Panc1 (cell line): ENCODE data around the gene TXNDC2. TPM values are rescaled to one million over a fixed set of nuclear protein-coding genes. Genes with fewer than 3 reads are reported as not detected.

Source experiments
- ATAC-seq: fragments of 200-7000 bp; cut with Tn5 transposase; 2 replicates; pipeline ENCODE4 v1.9.1; 2020; ENCODE audit warnings: mild to moderate bottlenecking, moderate library complexity
- BruUV-seq: library from RNA; stranded (reverse); fragments of 400-500 nt; replicated peaks from 2 replicates; lab custom pipeline; 2021; lab: Mats Ljungman, UMichigan
- CTCF ChIA-PET: fragments of 300-600 bp; sonication (Branson Sonifier 250); formaldehyde crosslinking; loops from one replicate; lab custom pipeline; 2022; ENCODE audit warnings: antibody characterized with exemption; lab: Charles Lee
- POLR2A ChIA-PET: fragments of 300-600 bp; sonication (Branson Sonifier 250); formaldehyde crosslinking; loops from one replicate; lab custom pipeline; 2022; ENCODE audit warnings: antibody characterized with exemption; lab: Charles Lee
- DNase-seq: peaks from one replicate; pipeline ENCODE4 v3.0.0-alpha.2; 2010; ENCODE audit warnings: low read depth, low spot score
- H3K27ac ChIP-seq: 2 replicates; pipeline ENCODE4 v1.5.1; 2011; ENCODE audit warnings: mild to moderate bottlenecking, low read length, inconsistent platforms
- H3K27me3 ChIP-seq: fragments of 200-500 bp; sonication (Bioruptor generic); 2 replicates; pipeline ENCODE4 v1.6.0; 2014; ENCODE audit warnings: low read length, inconsistent platforms; ENCODE audit not compliant: control insufficient read depth, insufficient read depth
- H3K36me3 ChIP-seq: fragments of 200-500 bp; sonication (Bioruptor generic); 2 replicates; pipeline ENCODE4 v1.5.1; 2014; ENCODE audit warnings: inconsistent platforms, mild to moderate bottlenecking, low read length, moderate library complexity; ENCODE audit not compliant: control insufficient read depth, insufficient read depth
- H3K4me1 ChIP-seq: 2 replicates; pipeline ENCODE4 v1.5.1; 2011; ENCODE audit warnings: inconsistent platforms, mild to moderate bottlenecking, low read length, moderate library complexity; ENCODE audit not compliant: control insufficient read depth, insufficient read depth
- H3K4me3 ChIP-seq, 2 experiments: 2 replicates each; pipeline ENCODE4 v1.5.1; 2011 to 2012; ENCODE audit warnings: low read depth in 2 of 2, low read length in 2 of 2, mild to moderate bottlenecking in 2 of 2, inconsistent platforms in 1 of 2, moderate library complexity in 1 of 2
- H3K9me3 ChIP-seq: fragments of 200-500 bp; sonication (Bioruptor generic); 2 replicates; pipeline ENCODE4 v1.5.1; 2014; ENCODE audit warnings: low read depth, mild to moderate bottlenecking, inconsistent platforms, low read length, moderate library complexity; ENCODE audit not compliant: control insufficient read depth, insufficient read depth
- POLR2AphosphoS5 ChIP-seq: IDR thresholded peaks from 2 replicates; pipeline ENCODE4 v1.6.1; 2012; ENCODE audit warnings: mild to moderate bottlenecking, low read depth, low read length, moderate library complexity
- SIN3A ChIP-seq: IDR thresholded peaks from 2 replicates; pipeline ENCODE4 v1.6.1; 2012; ENCODE audit warnings: low read depth, mild to moderate bottlenecking, low read length, moderate library complexity, borderline replicate concordance; ENCODE audit not compliant: insufficient read depth
- TCF7L2 ChIP-seq: IDR thresholded peaks from 2 replicates; pipeline ENCODE4 v1.6.1; 2011; ENCODE audit warnings: mild to moderate bottlenecking, low read depth, low read length, inconsistent platforms
- in situ Hi-C: cut with HindIII; loops from 2 replicates; pipeline ENCODE4 v1.10.0; 2016; ENCODE audit warnings: low sequenced_read_pairs, low pct_unique_long_range_greater_than_20kb
- intact Hi-C: fragments of 100-400 bp; cut with micrococcal nuclease; formaldehyde crosslinking; loops from one replicate; pipeline ENCODE4 v1.10.0; 2022; ENCODE audit not compliant: unreplicated experiment
- total RNA-seq: library from RNA; stranded (reverse); gene quantifications from one replicate; pipeline ENCODE4 v1.2.1, GENCODE V29; 2021; ENCODE audit not compliant: unreplicated experiment
- TF ChIP-seq, protein P1 (sequence below): fragments of 450-650 bp; IDR thresholded peaks from 2 replicates; pipeline ENCODE4 v1.5.1; 2017; ENCODE audit warnings: mild to moderate bottlenecking
- TF ChIP-seq, protein P2 (sequence below), 2 experiments: IDR thresholded peaks; 2 replicates each; pipeline ENCODE4 v1.6.1; 2011 to 2012; ENCODE audit warnings: low read depth in 2 of 2, control low read depth in 1 of 2, low read length in 1 of 2, mild to moderate bottlenecking in 1 of 2, moderate library complexity in 1 of 2; ENCODE audit not compliant: insufficient read depth in 1 of 2

The TXNDC2 gene
- total RNA-seq, 1 experiment from 2014 or later, result 0.90 TPM

GRCh38 chr18:9902832-9903231, 17.1 kb downstream of the TXNDC2 start:
- no peaks in the 10 kb centered on the region for H3K36me3 ChIP-seq
- DNase-seq (no peak), ATAC-seq (no peak)
- no peak overlapping the region for H3K4me3 ChIP-seq
- POLR2A ChIA-PET, result no interaction called here
- in situ Hi-C loops, result no loop called here
- no peak overlapping the region for H3K27ac ChIP-seq
- H3K9me3 ChIP-seq, result no peaks in the 10 kb centered on the region
- H3K27me3 ChIP-seq, result no peaks in the 10 kb centered on the region
- CTCF ChIA-PET, result no interaction called here
- peaks cover 8% of the 10 kb centered on the region for H3K4me1 ChIP-seq
- TF ChIP-seq POLR2AphosphoS5 (no peak), SIN3A (no peak), TCF7L2 (no peak)
- TF ChIP-seq, protein P1, sequence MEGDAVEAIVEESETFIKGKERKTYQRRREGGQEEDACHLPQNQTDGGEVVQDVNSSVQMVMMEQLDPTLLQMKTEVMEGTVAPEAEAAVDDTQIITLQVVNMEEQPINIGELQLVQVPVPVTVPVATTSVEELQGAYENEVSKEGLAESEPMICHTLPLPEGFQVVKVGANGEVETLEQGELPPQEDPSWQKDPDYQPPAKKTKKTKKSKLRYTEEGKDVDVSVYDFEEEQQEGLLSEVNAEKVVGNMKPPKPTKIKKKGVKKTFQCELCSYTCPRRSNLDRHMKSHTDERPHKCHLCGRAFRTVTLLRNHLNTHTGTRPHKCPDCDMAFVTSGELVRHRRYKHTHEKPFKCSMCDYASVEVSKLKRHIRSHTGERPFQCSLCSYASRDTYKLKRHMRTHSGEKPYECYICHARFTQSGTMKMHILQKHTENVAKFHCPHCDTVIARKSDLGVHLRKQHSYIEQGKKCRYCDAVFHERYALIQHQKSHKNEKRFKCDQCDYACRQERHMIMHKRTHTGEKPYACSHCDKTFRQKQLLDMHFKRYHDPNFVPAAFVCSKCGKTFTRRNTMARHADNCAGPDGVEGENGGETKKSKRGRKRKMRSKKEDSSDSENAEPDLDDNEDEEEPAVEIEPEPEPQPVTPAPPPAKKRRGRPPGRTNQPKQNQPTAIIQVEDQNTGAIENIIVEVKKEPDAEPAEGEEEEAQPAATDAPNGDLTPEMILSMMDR, result no peak
- TF ChIP-seq, protein P2, sequence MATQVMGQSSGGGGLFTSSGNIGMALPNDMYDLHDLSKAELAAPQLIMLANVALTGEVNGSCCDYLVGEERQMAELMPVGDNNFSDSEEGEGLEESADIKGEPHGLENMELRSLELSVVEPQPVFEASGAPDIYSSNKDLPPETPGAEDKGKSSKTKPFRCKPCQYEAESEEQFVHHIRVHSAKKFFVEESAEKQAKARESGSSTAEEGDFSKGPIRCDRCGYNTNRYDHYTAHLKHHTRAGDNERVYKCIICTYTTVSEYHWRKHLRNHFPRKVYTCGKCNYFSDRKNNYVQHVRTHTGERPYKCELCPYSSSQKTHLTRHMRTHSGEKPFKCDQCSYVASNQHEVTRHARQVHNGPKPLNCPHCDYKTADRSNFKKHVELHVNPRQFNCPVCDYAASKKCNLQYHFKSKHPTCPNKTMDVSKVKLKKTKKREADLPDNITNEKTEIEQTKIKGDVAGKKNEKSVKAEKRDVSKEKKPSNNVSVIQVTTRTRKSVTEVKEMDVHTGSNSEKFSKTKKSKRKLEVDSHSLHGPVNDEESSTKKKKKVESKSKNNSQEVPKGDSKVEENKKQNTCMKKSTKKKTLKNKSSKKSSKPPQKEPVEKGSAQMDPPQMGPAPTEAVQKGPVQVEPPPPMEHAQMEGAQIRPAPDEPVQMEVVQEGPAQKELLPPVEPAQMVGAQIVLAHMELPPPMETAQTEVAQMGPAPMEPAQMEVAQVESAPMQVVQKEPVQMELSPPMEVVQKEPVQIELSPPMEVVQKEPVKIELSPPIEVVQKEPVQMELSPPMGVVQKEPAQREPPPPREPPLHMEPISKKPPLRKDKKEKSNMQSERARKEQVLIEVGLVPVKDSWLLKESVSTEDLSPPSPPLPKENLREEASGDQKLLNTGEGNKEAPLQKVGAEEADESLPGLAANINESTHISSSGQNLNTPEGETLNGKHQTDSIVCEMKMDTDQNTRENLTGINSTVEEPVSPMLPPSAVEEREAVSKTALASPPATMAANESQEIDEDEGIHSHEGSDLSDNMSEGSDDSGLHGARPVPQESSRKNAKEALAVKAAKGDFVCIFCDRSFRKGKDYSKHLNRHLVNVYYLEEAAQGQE (IDR thresholded peaks at IDR 0.05; ENCODE audit: insufficient read depth in 1 of 2, low read depth in 2 of 2, low read length in 1 of 2), result no peak
- BruUV-seq, result no TSS peak
- intact Hi-C loops, result no loop called here

DNA sequence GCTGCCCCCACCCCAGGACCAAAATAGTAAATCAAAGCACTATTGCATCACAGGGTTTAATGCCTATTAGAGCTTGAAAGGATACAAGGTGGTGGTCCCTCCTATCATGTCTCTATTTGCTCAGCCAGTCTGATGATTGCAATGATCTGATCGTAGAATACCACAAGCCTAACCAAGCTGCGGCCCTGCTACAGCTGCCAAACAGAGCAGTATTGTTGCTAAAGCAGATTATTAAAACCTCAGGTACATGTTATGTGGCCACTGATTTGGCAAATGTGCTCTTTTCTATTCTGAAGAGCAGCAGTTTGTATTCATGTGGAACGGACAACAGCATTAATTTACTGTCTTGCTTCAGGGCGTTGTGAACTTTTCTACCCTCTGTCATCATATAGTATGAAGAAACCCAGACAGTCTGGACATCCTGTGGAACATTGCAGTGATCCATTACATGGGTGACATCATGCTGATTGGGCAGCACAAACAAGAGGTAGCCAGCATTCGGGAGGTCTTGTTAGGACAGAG, 19.7 kb downstream of the TXNDC2 start:
- intact Hi-C loops (no loop called here), in situ Hi-C loops (no loop called here)
- no peak for DNase-seq
- TF ChIP-seq SIN3A (no peak), POLR2AphosphoS5 (no peak), TCF7L2 (no peak)
- TF ChIP-seq, protein P2 (IDR thresholded peaks at IDR 0.05; ENCODE audit: insufficient read depth in 1 of 2, low read depth in 2 of 2, low read length in 1 of 2), result no peak
- TF ChIP-seq, protein P1, result no peak
- no peak for ATAC-seq
- no peaks in the 10 kb centered on the region for H3K9me3 ChIP-seq
- no TSS peak for BruUV-seq
- POLR2A ChIA-PET, result no interaction called here
- H3K36me3 ChIP-seq, result no peaks in the 10 kb centered on the region
- H3K27me3 ChIP-seq, result no peaks in the 10 kb centered on the region
- no peak overlapping the region for H3K27ac ChIP-seq
- no peaks in the 10 kb centered on the region; the same call in none of the 2 replicates for H3K4me1 ChIP-seq
- CTCF ChIA-PET, result no interaction called here
- H3K4me3 ChIP-seq, result no peak overlapping the region
